ENCODE measurements around the gene CLPX. TPM values are rescaled to one million over a fixed set of nuclear protein-coding genes. Genes with fewer than 3 reads are reported as not detected.

The CLPX gene
- 33.2 and 50.3 TPM in 2 replicates for total RNA-seq

DNA sequence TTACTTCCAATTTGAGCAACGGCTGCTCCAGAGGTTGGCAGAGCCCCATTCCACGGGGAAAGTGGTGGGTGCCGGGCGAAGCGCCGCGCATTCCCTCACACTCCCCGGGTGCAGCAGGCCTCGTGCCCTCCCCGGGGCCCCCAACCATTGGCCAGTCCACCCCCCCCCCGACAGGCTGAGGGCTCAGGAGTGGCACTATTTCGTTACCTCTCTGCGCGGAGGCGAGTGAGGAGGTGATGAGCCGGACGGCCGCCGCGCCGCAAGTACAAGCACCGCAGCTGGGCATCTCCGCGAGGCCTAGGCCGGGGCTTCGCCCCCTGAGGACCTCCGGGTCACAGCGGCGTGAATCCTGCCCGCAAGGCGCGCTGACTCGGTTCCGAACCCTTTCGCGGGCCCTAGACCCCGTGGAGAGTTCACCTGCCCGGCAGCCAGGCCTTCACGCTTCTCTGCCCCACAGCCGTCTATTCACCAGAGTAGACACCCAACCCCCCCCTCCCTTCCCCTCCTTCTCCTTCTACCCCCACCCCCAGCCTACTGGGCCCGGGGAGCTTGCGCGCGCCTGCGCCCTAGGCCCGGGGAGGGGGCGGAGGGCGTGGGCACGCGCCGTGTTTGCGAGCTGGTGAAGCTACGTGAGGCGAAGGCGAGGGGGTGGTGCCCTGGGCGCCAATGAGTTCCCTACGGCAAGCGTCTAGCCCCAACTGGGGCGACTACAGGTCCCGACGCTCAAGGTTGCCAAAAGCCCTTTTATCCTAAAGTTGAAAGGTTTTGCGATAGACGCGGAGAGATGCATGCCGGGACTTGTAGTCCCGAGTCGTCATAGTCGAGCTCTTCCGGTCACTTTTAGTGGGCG lies at the start of gene CLPX:
Gene CLPX (minus strand): TSS at position 475 of the 850 bp plus-strand sequence. CDS start 189 bp downstream, at position 286.

GRCh38 chr15:65210770-65211481 lies 25.8 kb upstream of the CLPX start, which contains the start of gene CILP:
TSS of gene CILP (minus strand) at chr15:65211473. CDS start at chr15:65209755, 1,718 bp downstream.

GRCh38 chr15:65133548-65134200 lies 51.5 kb downstream of the CLPX start, which contains the start of gene PDCD7:
TSS of gene PDCD7 (minus strand) at chr15:65133808. CDS start at chr15:65133781, 27 bp downstream.

DNA sequence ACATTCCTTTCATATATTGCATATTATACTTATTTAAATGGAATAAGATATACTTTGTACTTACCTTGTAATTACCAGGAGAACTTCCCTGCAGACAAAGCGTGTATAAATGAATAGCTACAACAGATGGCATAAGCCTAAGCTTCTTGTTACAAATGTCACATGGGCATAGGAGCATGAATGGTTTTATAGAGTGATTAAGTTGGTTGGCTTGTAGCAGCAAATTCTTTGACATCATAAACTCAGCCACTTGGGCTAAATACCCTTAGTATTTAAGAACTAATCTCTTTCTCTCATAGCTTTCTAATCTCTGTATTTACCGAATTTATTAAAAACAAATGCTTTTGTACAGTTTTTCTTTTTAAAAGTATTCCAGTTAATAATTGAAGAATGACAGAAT lies 70.1 kb downstream of the CLPX start, which contains the start of gene UBAP1L:
Gene UBAP1L (minus strand): TSS at position 115 of the 400 bp plus-strand sequence. CDS start 8,985 bp downstream, outside the sequence.

Small RNAs within 50 kb of the gene (small RNA-seq; reads per million reads assigned to genes)
- not detected for gene AC013553.1
- gene AC068213.1: not detected
- gene RNU6-686P: not detected

Other genes with a start within 250 kb of the CLPX start
- 88.4 and 97.7 TPM in 2 replicates for gene SPG21, start 195.4 kb downstream of the CLPX start, total RNA-seq
- gene MTFMT, start 155.7 kb downstream of the CLPX start, total RNA-seq: 22.4 and 24.2 TPM in 2 replicates
- not detected in 2 replicates for gene SLC51B, start 140.0 kb downstream of the CLPX start, total RNA-seq
- gene RASL12, start 117.4 kb downstream of the CLPX start, total RNA-seq: 3.7 and 6.6 TPM in 2 replicates
- gene KBTBD13, start 108.6 kb downstream of the CLPX start, total RNA-seq: not detected in 2 replicates
- gene UBAP1L, start 70.1 kb downstream of the CLPX start, total RNA-seq: 2.2 TPM in 2 replicates
- gene PDCD7, start 51.5 kb downstream of the CLPX start, total RNA-seq: 18.7 and 26.6 TPM in 2 replicates
- 0.20 and 1.5 TPM in 2 replicates for gene CILP, start 26.1 kb upstream of the CLPX start, total RNA-seq
- gene PARP16, start 101.5 kb upstream of the CLPX start, total RNA-seq: 2.2 and 2.9 TPM in 2 replicates
- gene RNU5A-1, start 110.7 kb upstream of the CLPX start, total RNA-seq: not detected in 2 replicates
- not detected in 2 replicates for gene RNU5B-1, start 119.3 kb upstream of the CLPX start, total RNA-seq
- not detected in 2 replicates for gene IGDCC3, start 192.7 kb upstream of the CLPX start, total RNA-seq
- 1.8 and 2.7 TPM in 2 replicates for gene IGDCC4, start 237.6 kb upstream of the CLPX start, total RNA-seq